CD14-positive monocyte (primary cell): ENCODE measurements around the gene PDE4D. TPM values are rescaled to one million over a fixed set of nuclear protein-coding genes. Genes with fewer than 3 reads are reported as not detected.
A peak's percentile ranks its signal among the peaks of the same experiment; 100 is the strongest.

Source experiments
- DNase-seq, 3 donors: peaks; one replicate each; pipeline ENCODE4 v3.0.0-alpha.2; 2011 to 2022
- H2AFZ ChIP-seq: 2 replicates; pipeline ENCODE4 v1.6.0; 2012; ENCODE audit warnings: mild to moderate bottlenecking, low read depth, low read length, inconsistent platforms; ENCODE audit not compliant: insufficient read depth, poor library complexity, severe bottlenecking
- H3K27ac ChIP-seq, 2 donors: 1 replicate in 1 of 2; 2 replicates in 1 of 2; pipeline ENCODE4 v1.5.1; 2012 to 2013; ENCODE audit warnings: low read length in 2 of 2, control low read depth in 1 of 2, inconsistent platforms in 1 of 2, low read depth in 1 of 2, mild to moderate bottlenecking in 1 of 2
- H3K27me3 ChIP-seq, 2 donors: one replicate each; pipeline versions ENCODE4 v1.6.0 to v1.6.1; 2011 to 2013; ENCODE audit warnings: low read length in 2 of 2; ENCODE audit not compliant: control insufficient read depth in 2 of 2, insufficient read depth in 2 of 2
- H3K36me3 ChIP-seq, 2 donors: replicated peaks in 1 of 2; 1 replicate in 1 of 2; 2 replicates in 1 of 2; pipeline versions ENCODE4 v1.5.1 to v1.6.1; 2012 to 2013; ENCODE audit warnings: low read length in 2 of 2, control low read depth in 1 of 2, inconsistent platforms in 1 of 2, mild to moderate bottlenecking in 1 of 2; ENCODE audit not compliant: insufficient read depth in 2 of 2, control insufficient read depth in 1 of 2
- H3K4me1 ChIP-seq, 2 donors: 1 replicate in 1 of 2; 2 replicates in 1 of 2; pipeline versions ENCODE4 v1.5.1 to v1.6.1; 2012 to 2013; ENCODE audit warnings: low read length in 2 of 2, control low read depth in 1 of 2, inconsistent platforms in 1 of 2, mild to moderate bottlenecking in 1 of 2, moderate library complexity in 1 of 2; ENCODE audit not compliant: insufficient read depth in 2 of 2, control insufficient read depth in 1 of 2
- H3K4me2 ChIP-seq: replicated peaks from 2 replicates; pipeline ENCODE3; 2012; ENCODE audit warnings: low read length, moderate library complexity, mild to moderate bottlenecking; ENCODE audit not compliant: poor library complexity, severe bottlenecking; ENCODE audit errors: extremely low read depth
- H3K4me3 ChIP-seq, 3 experiments: fragments of 200-600 bp in 1 of 3; sonication (generic) in 1 of 3; replicated peaks in 1 of 3; 1 replicate in 2 of 3; 2 replicates in 1 of 3; pipeline ENCODE4 v1.5.1; 2011 to 2013; ENCODE audit warnings: low read length in 3 of 3, mild to moderate bottlenecking in 3 of 3, control low read depth in 2 of 3, low read depth in 2 of 3, inconsistent platforms in 1 of 3, moderate library complexity in 1 of 3
- H3K79me2 ChIP-seq: 2 replicates; pipeline ENCODE4 v1.6.0; 2012; ENCODE audit warnings: mild to moderate bottlenecking, control low read depth, inconsistent platforms, low read length, moderate library complexity; ENCODE audit not compliant: insufficient read depth
- H3K9ac ChIP-seq: 2 replicates; pipeline ENCODE4 v1.6.0; 2017; ENCODE audit warnings: low read length, mild to moderate bottlenecking; ENCODE audit not compliant: insufficient read depth, poor library complexity, severe bottlenecking
- H3K9me3 ChIP-seq, 2 donors: replicated peaks in 1 of 2; 1 replicate in 1 of 2; 2 replicates in 1 of 2; pipeline versions ENCODE4 v1.5.1 to v1.6.1; 2012 to 2013; ENCODE audit warnings: low read length in 2 of 2, control low read depth in 1 of 2; ENCODE audit not compliant: control insufficient read depth in 1 of 2, insufficient read depth in 1 of 2
- H4K20me1 ChIP-seq: 2 replicates; pipeline ENCODE4 v1.6.0; 2012; ENCODE audit warnings: mild to moderate bottlenecking, low read length, control low read depth, moderate library complexity; ENCODE audit not compliant: insufficient read depth
- H3K27ac Mint-ChIP-seq, 7 donors: one replicate each; pipeline ENCODE4 v1.8.0; 2020; ENCODE audit warnings: mild to moderate bottlenecking in 7 of 7, mixed read lengths in 7 of 7, moderate library complexity in 6 of 7, inconsistent platforms in 2 of 7
- H3K27me3 Mint-ChIP-seq, 3 donors: one replicate each; pipeline ENCODE4 v1.8.0; 2021 to 2022; ENCODE audit warnings: low read depth in 3 of 3, mild to moderate bottlenecking in 3 of 3, mixed read lengths in 3 of 3, moderate library complexity in 3 of 3, inconsistent platforms in 1 of 3
- H3K36me3 Mint-ChIP-seq, 2 donors: one replicate each; pipeline ENCODE4 v1.8.0; 2020; ENCODE audit warnings: mixed read lengths in 2 of 2, inconsistent platforms in 1 of 2, mild to moderate bottlenecking in 1 of 2
- H3K4me1 Mint-ChIP-seq: one replicate; pipeline ENCODE4 v1.8.0; 2020; ENCODE audit warnings: mild to moderate bottlenecking, mixed read lengths
- H3K4me3 Mint-ChIP-seq, 2 donors: one replicate each; pipeline ENCODE4 v1.8.0; 2020; ENCODE audit warnings: mild to moderate bottlenecking in 2 of 2, mixed read lengths in 2 of 2, moderate library complexity in 1 of 2
- H3K9me3 Mint-ChIP-seq, 7 donors: one replicate each; pipeline ENCODE4 v1.8.0; 2020 to 2022; ENCODE audit warnings: mixed read lengths in 7 of 7, mild to moderate bottlenecking in 6 of 7, moderate library complexity in 6 of 7, inconsistent platforms in 2 of 7
- WGBS: methylation state at CpG from one replicate; pipeline ENCODE4 v1.1.5; 2013; ENCODE audit warnings: missing lambda C conversion rate; ENCODE audit not compliant: insufficient coverage; 5-methylcytosine and 5-hydroxymethylcytosine counted together
- intact Hi-C, 2 donors: fragments of 100-400 bp; cut with micrococcal nuclease; formaldehyde crosslinking; loops; one replicate each; pipeline versions ENCODE4 v1.15.0 to v1.15.1; 2023
- polyA plus RNA-seq, 3 donors: library from polyadenylated mRNA; depleted of rRNA in 1 of 3; unstranded in 2 of 3; stranded (reverse) in 1 of 3; fragments of 300-500 nt in 2 of 3; fragments of >200 nt in 1 of 3; fragmentation: Illumina TruSeq in 2 of 3; gene quantifications; 1 replicate in 2 of 3; 2 replicates in 1 of 3; pipeline ENCODE4 v1.2.3, GENCODE V29; 2012 to 2021
- TF ChIP-seq, protein P1 (sequence below): fragments of 200-600 bp; IDR thresholded peaks from one replicate; pipeline ENCODE4 v1.8.0; 2022; ENCODE audit warnings: antibody characterized with exemption, mild to moderate bottlenecking

Gene PDE4D
- polyA plus RNA-seq, 3 donors, result 1.9 to 3.4 (median 2.8) TPM

DNA sequence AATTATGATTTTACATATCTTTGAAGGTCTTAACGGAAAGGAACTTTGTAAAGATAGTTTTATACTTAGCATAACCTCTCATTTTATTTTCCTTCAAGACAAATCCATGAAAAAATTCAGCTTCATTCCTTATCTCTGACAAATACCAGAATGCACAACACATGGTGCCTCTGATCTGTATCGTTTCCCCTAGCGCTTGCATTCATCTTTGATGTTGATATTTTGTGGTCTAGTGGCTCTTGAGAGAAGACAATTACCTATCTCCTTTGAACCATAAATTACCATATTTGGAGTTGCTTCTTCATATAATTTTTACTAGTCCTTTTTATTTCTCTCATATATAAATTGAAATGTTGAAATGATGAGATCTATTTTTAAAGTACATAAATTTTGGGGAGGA is 551.3 kb downstream of the PDE4D start:
- Mint-ChIP-seq H3K4me3 (no peak overlapping the region), H3K27ac (peak overlapping the region in 1 of 7 donors; percentile 16), H3K4me1 (peaks cover 12% of the 10 kb centered on the region), H3K27me3 (no peaks in the 10 kb centered on the region), H3K9me3 (no peaks in the 10 kb centered on the region), H3K36me3 (no peaks in the 10 kb centered on the region)
- no peak overlapping the region for H3K27ac ChIP-seq
- no CpG with 5 or more reads among the region's 3 CpGs for WGBS
- no peak for DNase-seq
- no peaks in the 10 kb centered on the region for H3K79me2 ChIP-seq
- no peak overlapping the region for H3K9ac ChIP-seq
- intact Hi-C loops, result no loop called here
- H3K4me1 ChIP-seq, result no peaks in the 10 kb centered on the region
- no peaks in the 10 kb centered on the region for H3K9me3 ChIP-seq
- no peaks in the 10 kb centered on the region for H3K36me3 ChIP-seq
- H3K27me3 ChIP-seq, result no peaks in the 10 kb centered on the region
- H3K4me3 ChIP-seq, result no peak overlapping the region
- no peaks in the 10 kb centered on the region for H4K20me1 ChIP-seq
- H3K4me2 ChIP-seq, result no peak overlapping the region
- no peak overlapping the region for H2AFZ ChIP-seq
- TF ChIP-seq, protein P1, sequence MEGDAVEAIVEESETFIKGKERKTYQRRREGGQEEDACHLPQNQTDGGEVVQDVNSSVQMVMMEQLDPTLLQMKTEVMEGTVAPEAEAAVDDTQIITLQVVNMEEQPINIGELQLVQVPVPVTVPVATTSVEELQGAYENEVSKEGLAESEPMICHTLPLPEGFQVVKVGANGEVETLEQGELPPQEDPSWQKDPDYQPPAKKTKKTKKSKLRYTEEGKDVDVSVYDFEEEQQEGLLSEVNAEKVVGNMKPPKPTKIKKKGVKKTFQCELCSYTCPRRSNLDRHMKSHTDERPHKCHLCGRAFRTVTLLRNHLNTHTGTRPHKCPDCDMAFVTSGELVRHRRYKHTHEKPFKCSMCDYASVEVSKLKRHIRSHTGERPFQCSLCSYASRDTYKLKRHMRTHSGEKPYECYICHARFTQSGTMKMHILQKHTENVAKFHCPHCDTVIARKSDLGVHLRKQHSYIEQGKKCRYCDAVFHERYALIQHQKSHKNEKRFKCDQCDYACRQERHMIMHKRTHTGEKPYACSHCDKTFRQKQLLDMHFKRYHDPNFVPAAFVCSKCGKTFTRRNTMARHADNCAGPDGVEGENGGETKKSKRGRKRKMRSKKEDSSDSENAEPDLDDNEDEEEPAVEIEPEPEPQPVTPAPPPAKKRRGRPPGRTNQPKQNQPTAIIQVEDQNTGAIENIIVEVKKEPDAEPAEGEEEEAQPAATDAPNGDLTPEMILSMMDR, result no peak

DNA sequence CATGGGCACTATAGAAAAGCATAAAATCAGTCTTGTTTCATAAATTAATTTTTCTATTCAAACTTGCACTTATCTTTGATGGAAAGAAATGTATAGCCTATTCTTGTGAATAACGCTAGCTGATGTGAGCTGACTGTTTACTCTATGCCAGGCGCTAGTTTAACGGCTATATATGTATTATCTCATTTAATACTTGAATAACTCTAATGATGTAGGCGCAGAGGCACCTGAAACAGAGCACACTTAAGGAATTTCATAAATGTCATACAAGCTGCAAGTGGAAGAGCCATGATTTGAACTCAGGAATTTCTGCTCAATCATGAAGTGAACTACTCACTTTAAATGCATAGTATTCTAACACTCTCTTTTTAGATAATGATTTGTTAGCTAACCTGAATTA is 551.8 kb downstream of the PDE4D start:
- Mint-ChIP-seq H3K4me1 (peaks cover 15% of the 10 kb centered on the region), H3K36me3 (no peaks in the 10 kb centered on the region), H3K27me3 (no peaks in the 10 kb centered on the region), H3K27ac (no peak overlapping the region), H3K4me3 (no peak overlapping the region), H3K9me3 (no peaks in the 10 kb centered on the region)
- no peak overlapping the region for H3K4me2 ChIP-seq
- intact Hi-C loops, result no loop called here
- H2AFZ ChIP-seq, result no peak overlapping the region
- H3K79me2 ChIP-seq, result no peaks in the 10 kb centered on the region
- TF ChIP-seq, protein P1, result no peak
- H3K36me3 ChIP-seq, result no peaks in the 10 kb centered on the region
- no peak overlapping the region for H3K27ac ChIP-seq
- H3K9me3 ChIP-seq, result no peaks in the 10 kb centered on the region
- no peaks in the 10 kb centered on the region for H4K20me1 ChIP-seq
- no peaks in the 10 kb centered on the region for H3K4me1 ChIP-seq
- no peak overlapping the region for H3K9ac ChIP-seq
- no peak overlapping the region for H3K4me3 ChIP-seq
- DNase-seq, result no peak
- no peaks in the 10 kb centered on the region for H3K27me3 ChIP-seq
- no CpG with 5 or more reads among the region's 4 CpGs for WGBS
